ENCODE measurements around the gene TM4SF1. TPM values are rescaled to one million over a fixed set of nuclear protein-coding genes. Genes with fewer than 3 reads are reported as not detected.

The TM4SF1 gene
- total RNA-seq, 2 donors from 2014 or later: 211 to 341 TPM

DNA sequence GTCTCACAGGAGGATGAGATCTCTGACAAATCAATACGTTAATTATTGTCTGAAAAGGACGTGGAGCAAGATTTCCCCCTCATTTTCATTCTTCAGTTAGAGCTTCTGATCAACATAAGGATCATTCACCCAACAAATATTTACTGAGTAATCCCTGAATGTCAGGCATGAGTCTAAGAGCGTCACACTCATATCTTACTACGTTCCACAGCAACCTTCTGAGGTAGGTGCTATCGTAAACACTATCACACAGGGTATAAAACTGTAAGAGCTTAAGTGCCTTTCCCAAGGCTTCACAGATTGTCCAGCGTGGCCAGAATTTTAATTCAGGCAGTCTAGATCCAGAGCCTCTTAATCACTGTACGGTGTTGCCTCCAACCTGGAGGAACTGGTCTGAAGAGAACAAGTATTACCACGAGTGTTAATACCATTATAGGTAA, 10.6 kb upstream of the TM4SF1 start:
- no peak overlapping the region for H3K4me3 ChIP-seq
- H3K36me3 ChIP-seq: no peaks in the 10 kb centered on the region
- H3K9me3 ChIP-seq: peaks cover 0 to 4% of the 10 kb centered on the region in 2 donors
- no peak for DNase-seq (ENCODE audit: low spot score)
- peaks cover 0 to 13% of the 10 kb centered on the region in 2 donors for H3K4me1 ChIP-seq
- no peaks in the 10 kb centered on the region for H3K27me3 ChIP-seq
- TF ChIP-seq, protein P1, sequence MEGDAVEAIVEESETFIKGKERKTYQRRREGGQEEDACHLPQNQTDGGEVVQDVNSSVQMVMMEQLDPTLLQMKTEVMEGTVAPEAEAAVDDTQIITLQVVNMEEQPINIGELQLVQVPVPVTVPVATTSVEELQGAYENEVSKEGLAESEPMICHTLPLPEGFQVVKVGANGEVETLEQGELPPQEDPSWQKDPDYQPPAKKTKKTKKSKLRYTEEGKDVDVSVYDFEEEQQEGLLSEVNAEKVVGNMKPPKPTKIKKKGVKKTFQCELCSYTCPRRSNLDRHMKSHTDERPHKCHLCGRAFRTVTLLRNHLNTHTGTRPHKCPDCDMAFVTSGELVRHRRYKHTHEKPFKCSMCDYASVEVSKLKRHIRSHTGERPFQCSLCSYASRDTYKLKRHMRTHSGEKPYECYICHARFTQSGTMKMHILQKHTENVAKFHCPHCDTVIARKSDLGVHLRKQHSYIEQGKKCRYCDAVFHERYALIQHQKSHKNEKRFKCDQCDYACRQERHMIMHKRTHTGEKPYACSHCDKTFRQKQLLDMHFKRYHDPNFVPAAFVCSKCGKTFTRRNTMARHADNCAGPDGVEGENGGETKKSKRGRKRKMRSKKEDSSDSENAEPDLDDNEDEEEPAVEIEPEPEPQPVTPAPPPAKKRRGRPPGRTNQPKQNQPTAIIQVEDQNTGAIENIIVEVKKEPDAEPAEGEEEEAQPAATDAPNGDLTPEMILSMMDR (IDR thresholded peaks at IDR 0.05): no peak
- H3K27ac ChIP-seq: peak overlapping the region in 1 of 2 donors; percentile 76

DNA sequence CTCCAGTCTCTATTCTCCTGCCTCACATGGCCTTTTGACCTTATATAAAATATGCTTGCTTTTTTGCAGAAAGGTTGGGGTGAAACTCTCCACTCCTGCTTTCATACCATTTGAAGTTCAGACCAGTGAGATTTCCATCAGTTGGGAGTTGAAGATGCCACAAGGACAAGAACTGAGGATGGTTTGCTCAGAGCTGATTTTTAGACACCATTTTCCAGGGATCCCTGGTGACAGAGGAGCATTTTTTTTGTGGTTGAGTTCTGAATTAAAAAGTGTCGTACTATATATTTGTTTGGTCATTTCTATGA, 8.8 kb upstream of the TM4SF1 start:
- H3K9me3 ChIP-seq: peaks cover 0 to 4% of the 10 kb centered on the region in 2 donors
- DNase-seq (ENCODE audit: low spot score): no peak
- H3K4me3 ChIP-seq: no peak overlapping the region
- H3K27me3 ChIP-seq: no peaks in the 10 kb centered on the region
- TF ChIP-seq, protein P1 (IDR thresholded peaks at IDR 0.05): no peak
- peak overlapping the region; percentile 46 to 76 for H3K27ac ChIP-seq
- H3K4me1 ChIP-seq: peaks cover 0 to 19% of the 10 kb centered on the region in 2 donors
- H3K36me3 ChIP-seq: no peaks in the 10 kb centered on the region

DNA sequence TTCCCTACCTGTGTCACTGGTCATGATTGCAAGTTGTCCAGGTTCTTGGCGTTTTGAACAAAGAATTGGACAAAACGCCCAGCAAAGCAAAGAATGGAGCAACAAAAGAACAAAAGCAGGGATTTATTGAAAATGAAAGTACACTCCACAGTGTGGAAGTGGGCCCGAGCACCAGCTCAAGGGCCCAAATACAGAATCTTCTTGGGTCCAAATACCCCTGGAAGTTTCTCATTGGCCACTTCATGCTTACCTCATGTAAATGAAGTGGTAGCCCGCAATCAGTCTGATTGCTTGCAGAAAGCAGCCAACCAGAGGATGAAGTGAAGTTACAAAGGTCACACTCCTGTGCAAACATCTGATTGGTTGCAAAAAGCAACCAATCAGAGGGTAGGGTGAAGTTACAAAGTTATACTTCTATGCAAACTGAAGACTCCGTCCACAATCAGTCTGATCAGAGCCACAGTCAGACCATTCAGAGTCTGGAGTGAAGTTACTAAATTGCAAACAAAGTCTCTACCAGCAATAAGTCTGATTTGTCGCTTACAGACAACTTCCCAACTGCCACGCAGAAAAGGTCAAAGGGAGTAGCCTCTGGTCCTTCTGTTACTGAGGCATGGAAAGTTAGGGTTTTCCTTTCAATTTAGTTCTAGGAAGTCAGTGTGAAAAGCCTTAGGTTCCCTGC, 8.3 kb upstream of the TM4SF1 start:
- Histone ChIP-seq H3K9me3 (peaks cover 0 to 4% of the 10 kb centered on the region in 2 donors), H3K27ac (peak overlapping the region; percentile 46 to 76), H3K36me3 (no peaks in the 10 kb centered on the region), H3K4me1 (peaks cover 0 to 19% of the 10 kb centered on the region in 2 donors), H3K27me3 (no peaks in the 10 kb centered on the region), H3K4me3 (no peak overlapping the region)
- TF ChIP-seq, protein P1 (IDR thresholded peaks at IDR 0.05): no peak
- no peak for DNase-seq (ENCODE audit: low spot score)

DNA sequence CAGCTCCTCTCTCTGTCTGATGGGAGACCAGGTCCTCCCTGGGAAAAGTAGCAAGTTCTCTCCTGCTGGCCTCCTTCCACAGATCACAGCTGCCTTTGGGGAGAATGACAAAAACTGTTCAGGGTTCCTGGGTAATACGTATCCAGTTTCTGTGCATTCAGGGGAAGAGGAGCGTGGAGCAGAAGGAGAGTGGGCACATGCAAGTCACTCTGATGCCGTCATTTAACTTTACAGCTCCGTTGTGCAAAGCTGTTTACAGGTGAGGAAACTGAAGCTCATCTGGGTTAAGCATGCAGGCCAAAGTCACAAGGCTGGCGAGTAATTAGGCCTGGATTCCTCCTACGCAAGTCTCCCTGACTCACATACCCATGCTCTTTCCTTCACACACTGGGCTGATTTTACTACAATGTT, 7.5 kb upstream of the TM4SF1 start:
- Histone ChIP-seq H3K4me3 (no peak overlapping the region), H3K36me3 (no peaks in the 10 kb centered on the region), H3K4me1 (peaks cover 0 to 19% of the 10 kb centered on the region in 2 donors), H3K9me3 (peaks cover 0 to 4% of the 10 kb centered on the region in 2 donors), H3K27me3 (no peaks in the 10 kb centered on the region), H3K27ac (peak overlapping the region; percentile 0 to 76)
- DNase-seq (ENCODE audit: low spot score): no peak
- TF ChIP-seq, protein P1 (IDR thresholded peaks at IDR 0.05): no peak

DNA sequence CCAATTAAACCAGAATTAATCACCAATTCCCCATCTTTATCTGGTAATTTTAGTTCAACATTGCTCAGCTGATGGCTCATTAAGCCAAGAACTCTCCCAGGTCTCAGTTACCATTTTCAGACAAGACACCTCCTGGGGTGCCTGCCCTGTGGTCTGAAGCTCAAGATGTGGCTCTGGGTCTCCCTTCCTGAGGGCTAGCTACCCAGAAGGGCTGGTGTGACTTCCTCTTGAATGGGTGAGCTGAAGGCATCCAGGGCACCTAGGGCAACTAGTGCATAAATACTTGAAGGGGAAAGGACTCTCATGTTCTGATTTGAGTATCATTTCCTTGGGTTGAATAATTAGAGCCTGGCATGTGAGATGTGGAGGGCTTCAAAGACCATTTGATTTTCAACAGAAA, 6.7 kb upstream of the TM4SF1 start:
- peaks cover 0 to under 1% of the 10 kb centered on the region in 2 donors for H3K9me3 ChIP-seq
- TF ChIP-seq, protein P1 (IDR thresholded peaks at IDR 0.05): no peak
- H3K27ac ChIP-seq: no peak overlapping the region
- peaks cover 0 to 19% of the 10 kb centered on the region in 2 donors for H3K4me1 ChIP-seq
- no peaks in the 10 kb centered on the region for H3K27me3 ChIP-seq
- no peak for DNase-seq (ENCODE audit: low spot score)
- no peak overlapping the region for H3K4me3 ChIP-seq
- H3K36me3 ChIP-seq: no peaks in the 10 kb centered on the region

DNA sequence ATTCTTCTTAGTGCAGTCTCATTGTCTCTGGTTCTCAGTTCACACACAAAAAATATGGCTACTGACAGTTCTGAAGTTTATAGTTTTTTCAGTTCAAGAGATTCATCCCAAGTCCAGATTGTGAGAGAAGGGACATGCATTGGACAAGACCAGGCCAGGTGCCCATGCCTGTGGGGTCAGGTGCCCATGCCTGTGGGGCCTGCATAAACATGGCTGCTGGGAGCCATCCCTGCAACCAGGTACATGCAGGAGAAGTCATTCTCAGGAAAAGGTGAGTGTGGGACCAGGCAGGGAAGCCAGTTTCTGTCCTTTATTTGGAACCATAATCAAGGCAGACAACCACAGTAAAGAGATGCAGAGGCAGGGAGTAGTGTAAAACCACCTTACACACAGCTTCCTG, 6.3 kb upstream of the TM4SF1 start:
- TF ChIP-seq, protein P1 (IDR thresholded peaks at IDR 0.05): no peak
- DNase-seq (ENCODE audit: low spot score): no peak
- Histone ChIP-seq H3K4me3 (no peak overlapping the region), H3K4me1 (peaks cover 0 to 20% of the 10 kb centered on the region in 2 donors), H3K27ac (no peak overlapping the region), H3K9me3 (no peaks in the 10 kb centered on the region), H3K36me3 (no peaks in the 10 kb centered on the region), H3K27me3 (no peaks in the 10 kb centered on the region)

Data from right atrium auricular region (tissue), 2 donors.